SK-N-SH (cell line): ENCODE measurements around the gene RGS9BP. TPM values are rescaled to one million over a fixed set of nuclear protein-coding genes. Genes with fewer than 3 reads are reported as not detected.

ENCODE experiments used
- CTCF ChIA-PET: fragments of 300-600, 350-600 bp; formaldehyde crosslinking; extraction: SDS; loops from one replicate; lab custom pipeline; 2021; lab: Yijun Ruan, JAX
- POLR2A ChIA-PET: fragments of 350-600 bp; sonication (Branson Sonifier 250); formaldehyde crosslinking; extraction: SDS; loops from one replicate; lab custom pipeline; 2020; ENCODE audit warnings: antibody characterized with exemption, inconsistent platforms; lab: Yijun Ruan, JAX
- DNase-seq: peaks from one replicate; pipeline ENCODE4 v3.0.0; 2012
- H2AFZ ChIP-seq: fragments of 200-600 bp; sonication (generic); 2 replicates; pipeline ENCODE4 v1.8.1; 2016; ENCODE audit warnings: antibody characterized with exemption, mild to moderate bottlenecking, low read depth
- H3F3A ChIP-seq: fragments of 200-600 bp; sonication (generic); replicated peaks from 2 replicates; pipeline ENCODE3; 2016; ENCODE audit warnings: antibody characterized with exemption, mild to moderate bottlenecking; ENCODE audit not compliant: insufficient read depth
- H3K27ac ChIP-seq, 2 experiments: fragments of 200-500 bp in 1 of 2; fragments of 200-600 bp in 1 of 2; sonication (Bioruptor generic) in 1 of 2; sonication (generic), shearing (Covaris generic) in 1 of 2; 2 replicates each; pipeline versions ENCODE4 v1.5.1 to v1.6.1; 2014 to 2016; ENCODE audit warnings: low read depth in 2 of 2, inconsistent platforms in 1 of 2, low read length in 1 of 2, mild to moderate bottlenecking in 1 of 2, mixed read lengths in 1 of 2
- H3K27me3 ChIP-seq: fragments of 200-600 bp; sonication (generic), shearing (Covaris generic); 2 replicates; pipeline ENCODE4 v1.6.1; 2016; ENCODE audit warnings: mixed run types; ENCODE audit not compliant: insufficient read depth
- H3K36me3 ChIP-seq, 2 experiments: fragments of 200-500 bp in 1 of 2; fragments of 200-600 bp in 1 of 2; sonication (Bioruptor generic) in 1 of 2; sonication (generic) in 1 of 2; replicated peaks in 1 of 2; 2 replicates each; pipeline versions ENCODE3 to v1.5.1; 2014 to 2016; ENCODE audit warnings: low read length in 1 of 2, mild to moderate bottlenecking in 1 of 2; ENCODE audit not compliant: insufficient read depth in 2 of 2, control insufficient read depth in 1 of 2
- H3K4me1 ChIP-seq, 2 experiments: fragments of 200-500 bp in 1 of 2; fragments of 200-600 bp in 1 of 2; sonication (Bioruptor generic) in 1 of 2; sonication (generic), shearing (Covaris generic) in 1 of 2; 2 replicates each; pipeline versions ENCODE4 v1.5.1 to v1.6.1; 2014 to 2016; ENCODE audit warnings: low read depth in 1 of 2, low read length in 1 of 2, mixed run types in 1 of 2; ENCODE audit not compliant: insufficient read depth in 2 of 2, control insufficient read depth in 1 of 2
- H3K4me2 ChIP-seq: fragments of 200-600 bp; sonication (generic), shearing (Covaris generic); 2 replicates; pipeline ENCODE4 v1.6.1; 2017; ENCODE audit warnings: mixed run types
- H3K4me3 ChIP-seq, 2 experiments: fragments of 200-500 bp in 1 of 2; fragments of 200-600 bp in 1 of 2; sonication (Bioruptor generic) in 1 of 2; sonication (generic), shearing (Covaris generic) in 1 of 2; 2 replicates each; pipeline versions ENCODE4 v1.5.1 to v1.8.1; 2014 to 2016; ENCODE audit warnings: low read depth in 2 of 2, inconsistent platforms in 1 of 2, low read length in 1 of 2, mild to moderate bottlenecking in 1 of 2, mixed read lengths in 1 of 2, moderate library complexity in 1 of 2
- H3K79me2 ChIP-seq: fragments of 200-600 bp; sonication (generic); 2 replicates; pipeline ENCODE4 v1.8.1; 2017; ENCODE audit warnings: mild to moderate bottlenecking; ENCODE audit not compliant: insufficient read depth
- H3K9ac ChIP-seq: fragments of 200-600 bp; sonication (generic); 2 replicates; pipeline ENCODE4 v1.6.1; 2017; ENCODE audit warnings: mixed run types
- H3K9me2 ChIP-seq: fragments of 200-600 bp; sonication (generic); 2 replicates; pipeline ENCODE4 v1.6.1; 2017; ENCODE audit warnings: mixed run types
- H3K9me3 ChIP-seq: fragments of 200-600 bp; sonication (generic); 2 replicates; pipeline ENCODE4 v1.6.1; 2017; ENCODE audit warnings: mixed run types, mild to moderate bottlenecking, moderate library complexity
- H4K20me1 ChIP-seq: fragments of 200-600 bp; sonication (generic); 2 replicates; pipeline ENCODE4 v1.6.1; 2017; ENCODE audit warnings: mild to moderate bottlenecking, mixed run types; ENCODE audit not compliant: insufficient read depth
- CHD2 ChIP-seq: fragments of 150-350 bp; IDR thresholded peaks from 2 replicates; pipeline ENCODE4 v1.6.1; 2018; ENCODE audit warnings: low read length; ENCODE audit not compliant: partially characterized antibody
- ELF1 ChIP-seq: IDR thresholded peaks from 2 replicates; pipeline ENCODE4 v1.4.0; 2012
- EP300 ChIP-seq, 2 experiments: IDR thresholded peaks; 2 replicates each; pipeline versions ENCODE4 v1.4.0 to v1.6.1; 2012; ENCODE audit warnings: borderline replicate concordance in 1 of 2, low read depth in 1 of 2, low read length in 1 of 2
- EZH2phosphoT487 ChIP-seq: fragments of 200-600 bp; sonication (generic); IDR thresholded peaks from 2 replicates; pipeline ENCODE4 v1.6.1; 2017; ENCODE audit warnings: low read depth, mixed run types, mild to moderate bottlenecking, antibody characterized with exemption, moderate library complexity, borderline replicate concordance
- FOSL2 ChIP-seq: IDR thresholded peaks from 2 replicates; pipeline ENCODE4 v1.4.0; 2012; ENCODE audit warnings: low read depth, mild to moderate bottlenecking, moderate library complexity, borderline replicate concordance
- FOXJ3 ChIP-seq: sonication (generic); formaldehyde crosslinking; IDR thresholded peaks from 2 replicates; pipeline ENCODE4 v1.5.1; 2020; ENCODE audit warnings: mild to moderate bottlenecking, missing genetic modification reagents
- FOXM1 ChIP-seq: IDR thresholded peaks from 2 replicates; pipeline ENCODE4 v1.4.0; 2012; ENCODE audit warnings: low read depth, mild to moderate bottlenecking
- JUND ChIP-seq: IDR thresholded peaks from 2 replicates; pipeline ENCODE4 v1.4.0; 2012
- MEF2A ChIP-seq: IDR thresholded peaks from 2 replicates; pipeline ENCODE4 v1.4.0; 2012; ENCODE audit warnings: low read depth, borderline replicate concordance
- POLR2AphosphoS5 ChIP-seq: IDR thresholded peaks from 2 replicates; pipeline ENCODE4 v1.6.1; 2012; ENCODE audit warnings: low read depth, low read length
- RCOR1 ChIP-seq: fragments of 150-350 bp; IDR thresholded peaks from 2 replicates; pipeline ENCODE4 v1.6.1; 2017; ENCODE audit warnings: antibody characterized with exemption, low read length
- RFX5 ChIP-seq: IDR thresholded peaks from 2 replicates; pipeline ENCODE4 v1.6.1; 2012; ENCODE audit warnings: mild to moderate bottlenecking, improper control_type of control experiment, low read length
- SMC3 ChIP-seq: IDR thresholded peaks from 2 replicates; pipeline ENCODE4 v1.6.1; 2012; ENCODE audit warnings: low read depth, low read length, improper control_type of control experiment
- TCF12 ChIP-seq: IDR thresholded peaks from 2 replicates; pipeline ENCODE4 v1.4.0; 2012
- USF1 ChIP-seq: IDR thresholded peaks from 2 replicates; pipeline ENCODE4 v1.4.0; 2012; ENCODE audit warnings: low read depth, borderline replicate concordance
- YY1 ChIP-seq: IDR thresholded peaks from 2 replicates; pipeline ENCODE4 v1.4.0; 2012; ENCODE audit warnings: low read depth, mild to moderate bottlenecking
- WGBS: methylation state at CpG from one replicate; pipeline ENCODE4 v1.1.6; 2017; ENCODE audit warnings: low lambda C conversion rate; 5-methylcytosine and 5-hydroxymethylcytosine counted together
- polyA plus RNA-seq, 3 experiments: library from polyadenylated mRNA; depleted of rRNA; stranded (reverse); fragments of >200 nt; gene quantifications; 2 replicates each; pipeline ENCODE4 v1.2.3, GENCODE V29; 2012
- TF ChIP-seq, protein P1 (sequence below): IDR thresholded peaks from 2 replicates; pipeline ENCODE4 v1.4.0; 2012; ENCODE audit warnings: low read depth, borderline replicate concordance
- TF ChIP-seq, protein P2 (sequence below): fragments of 150-350 bp; IDR thresholded peaks from 2 replicates; pipeline ENCODE4 v1.6.1; 2017; ENCODE audit warnings: antibody characterized with exemption, low read length, low read depth, borderline replicate concordance
- TF ChIP-seq, protein P3 (sequence below): fragments of 200-600 bp; sonication (generic); IDR thresholded peaks from 2 replicates; pipeline ENCODE4 v1.6.1; 2017; ENCODE audit warnings: antibody characterized with exemption, mild to moderate bottlenecking, moderate library complexity
- TF ChIP-seq, protein P4 (sequence below): IDR thresholded peaks from 2 replicates; pipeline ENCODE4; 2012

RGS9BP gene
- polyA plus RNA-seq, 1 of the 3 experiments (the other 2 are of a cell fraction) = 0.18 TPM

DNA sequence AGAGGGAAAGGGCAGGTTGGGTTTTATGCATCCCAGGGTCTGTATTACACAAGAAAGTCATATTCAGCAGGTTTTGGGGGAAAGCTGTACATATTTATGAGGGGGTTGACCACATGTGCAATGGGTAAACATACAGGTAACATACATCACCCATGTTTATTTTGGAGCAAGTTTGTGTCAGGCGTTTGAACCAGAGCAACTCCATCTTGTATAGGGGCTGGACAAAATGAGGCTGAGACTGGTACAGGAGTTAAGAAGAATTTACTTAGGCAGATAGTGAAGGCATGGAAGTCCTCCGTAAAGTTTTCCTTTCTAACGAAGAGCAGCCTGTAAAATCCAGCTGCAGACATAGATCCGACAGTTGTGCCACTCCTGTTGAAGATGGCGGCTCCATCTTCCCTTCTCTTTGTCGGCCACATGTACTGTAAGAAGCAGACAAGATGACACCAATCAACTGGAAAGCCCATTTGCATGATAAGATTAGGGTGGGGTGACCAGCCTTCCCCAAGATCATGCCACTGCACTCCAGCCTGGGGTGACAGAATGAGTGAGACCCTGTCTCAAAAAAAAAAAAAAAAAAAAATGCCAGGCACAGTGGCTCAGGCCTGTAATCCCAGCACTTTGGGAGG, 11.3 kb downstream of the RGS9BP start:
- Histone ChIP-seq H3K27ac (no peak overlapping the region), H3K4me1 (peaks cover 0 to 5% of the 10 kb centered on the region in 2 experiments; a peak in 3 of 4 replicates), H3K4me3 (no peak overlapping the region), H3F3A (no peaks in the 10 kb centered on the region), H3K9ac (no peak overlapping the region), H3K79me2 (no peaks in the 10 kb centered on the region), H2AFZ (no peak overlapping the region), H3K27me3 (no peaks in the 10 kb centered on the region), H3K36me3 (no peaks in the 10 kb centered on the region), H4K20me1 (no peaks in the 10 kb centered on the region), H3K9me2 (no peaks in the 10 kb centered on the region), H3K9me3 (no peaks in the 10 kb centered on the region), H3K4me2 (no peak overlapping the region)
- TF ChIP-seq TCF12 = no peak
- no peak for TF ChIP-seq FOXJ3 (CRISPR knock-in tag)
- no peak for TF ChIP-seq EZH2phosphoT487
- TF ChIP-seq, protein P1, sequence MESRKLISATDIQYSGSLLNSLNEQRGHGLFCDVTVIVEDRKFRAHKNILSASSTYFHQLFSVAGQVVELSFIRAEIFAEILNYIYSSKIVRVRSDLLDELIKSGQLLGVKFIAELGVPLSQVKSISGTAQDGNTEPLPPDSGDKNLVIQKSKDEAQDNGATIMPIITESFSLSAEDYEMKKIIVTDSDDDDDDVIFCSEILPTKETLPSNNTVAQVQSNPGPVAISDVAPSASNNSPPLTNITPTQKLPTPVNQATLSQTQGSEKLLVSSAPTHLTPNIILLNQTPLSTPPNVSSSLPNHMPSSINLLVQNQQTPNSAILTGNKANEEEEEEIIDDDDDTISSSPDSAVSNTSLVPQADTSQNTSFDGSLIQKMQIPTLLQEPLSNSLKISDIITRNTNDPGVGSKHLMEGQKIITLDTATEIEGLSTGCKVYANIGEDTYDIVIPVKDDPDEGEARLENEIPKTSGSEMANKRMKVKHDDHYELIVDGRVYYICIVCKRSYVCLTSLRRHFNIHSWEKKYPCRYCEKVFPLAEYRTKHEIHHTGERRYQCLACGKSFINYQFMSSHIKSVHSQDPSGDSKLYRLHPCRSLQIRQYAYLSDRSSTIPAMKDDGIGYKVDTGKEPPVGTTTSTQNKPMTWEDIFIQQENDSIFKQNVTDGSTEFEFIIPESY = no peak
- TF ChIP-seq MEF2A = no peak
- no peak for TF ChIP-seq RCOR1
- TF ChIP-seq ELF1 = no peak
- TF ChIP-seq USF1 = no peak
- no peak for TF ChIP-seq FOXM1
- no peak for TF ChIP-seq POLR2AphosphoS5
- no peak for TF ChIP-seq CHD2
- no peak for TF ChIP-seq RFX5
- TF ChIP-seq FOSL2 = no peak
- TF ChIP-seq SMC3 = no peak
- TF ChIP-seq YY1 = no peak
- TF ChIP-seq JUND = no peak
- TF ChIP-seq EP300 (IDR thresholded peaks at IDR 0.05; ENCODE audit: borderline replicate concordance in 1 of 2, low read depth in 1 of 2, low read length in 1 of 2) = no peak
- TF ChIP-seq, protein P2, sequence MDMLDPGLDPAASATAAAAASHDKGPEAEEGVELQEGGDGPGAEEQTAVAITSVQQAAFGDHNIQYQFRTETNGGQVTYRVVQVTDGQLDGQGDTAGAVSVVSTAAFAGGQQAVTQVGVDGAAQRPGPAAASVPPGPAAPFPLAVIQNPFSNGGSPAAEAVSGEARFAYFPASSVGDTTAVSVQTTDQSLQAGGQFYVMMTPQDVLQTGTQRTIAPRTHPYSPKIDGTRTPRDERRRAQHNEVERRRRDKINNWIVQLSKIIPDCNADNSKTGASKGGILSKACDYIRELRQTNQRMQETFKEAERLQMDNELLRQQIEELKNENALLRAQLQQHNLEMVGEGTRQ = no peak
- TF ChIP-seq, protein P3, sequence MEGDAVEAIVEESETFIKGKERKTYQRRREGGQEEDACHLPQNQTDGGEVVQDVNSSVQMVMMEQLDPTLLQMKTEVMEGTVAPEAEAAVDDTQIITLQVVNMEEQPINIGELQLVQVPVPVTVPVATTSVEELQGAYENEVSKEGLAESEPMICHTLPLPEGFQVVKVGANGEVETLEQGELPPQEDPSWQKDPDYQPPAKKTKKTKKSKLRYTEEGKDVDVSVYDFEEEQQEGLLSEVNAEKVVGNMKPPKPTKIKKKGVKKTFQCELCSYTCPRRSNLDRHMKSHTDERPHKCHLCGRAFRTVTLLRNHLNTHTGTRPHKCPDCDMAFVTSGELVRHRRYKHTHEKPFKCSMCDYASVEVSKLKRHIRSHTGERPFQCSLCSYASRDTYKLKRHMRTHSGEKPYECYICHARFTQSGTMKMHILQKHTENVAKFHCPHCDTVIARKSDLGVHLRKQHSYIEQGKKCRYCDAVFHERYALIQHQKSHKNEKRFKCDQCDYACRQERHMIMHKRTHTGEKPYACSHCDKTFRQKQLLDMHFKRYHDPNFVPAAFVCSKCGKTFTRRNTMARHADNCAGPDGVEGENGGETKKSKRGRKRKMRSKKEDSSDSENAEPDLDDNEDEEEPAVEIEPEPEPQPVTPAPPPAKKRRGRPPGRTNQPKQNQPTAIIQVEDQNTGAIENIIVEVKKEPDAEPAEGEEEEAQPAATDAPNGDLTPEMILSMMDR = no peak
- TF ChIP-seq, protein P4, sequence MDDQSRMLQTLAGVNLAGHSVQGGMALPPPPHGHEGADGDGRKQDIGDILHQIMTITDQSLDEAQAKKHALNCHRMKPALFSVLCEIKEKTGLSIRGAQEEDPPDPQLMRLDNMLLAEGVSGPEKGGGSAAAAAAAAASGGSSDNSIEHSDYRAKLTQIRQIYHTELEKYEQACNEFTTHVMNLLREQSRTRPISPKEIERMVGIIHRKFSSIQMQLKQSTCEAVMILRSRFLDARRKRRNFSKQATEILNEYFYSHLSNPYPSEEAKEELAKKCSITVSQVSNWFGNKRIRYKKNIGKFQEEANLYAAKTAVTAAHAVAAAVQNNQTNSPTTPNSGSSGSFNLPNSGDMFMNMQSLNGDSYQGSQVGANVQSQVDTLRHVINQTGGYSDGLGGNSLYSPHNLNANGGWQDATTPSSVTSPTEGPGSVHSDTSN = no peak
- no peak for DNase-seq
- ChIA-PET CTCF (interaction anchor here (0.7 kb wide), 1 partner anchor 432 kb away, joined by 3 read pairs; no protein-coding TSS in a partner anchor), POLR2A (no interaction called here)
- WGBS = 93% methylated on average over 5 of the region's 6 CpGs
